ENCODE measurements around the gene RPL22.

GRCh38 chr1:6234502-6235295, 35.3 kb upstream of the RPL22 start:
- TF ChIP-seq CTCF (IDR thresholded peaks at IDR 0.05) = no peak
- no peak for TF ChIP-seq POLR2A (IDR thresholded peaks at IDR 0.05)

Measured in esophagus squamous epithelium (tissue), 4 donors.